ENCODE results near the gene STATH.

- no peak for TF ChIP-seq YY1 (IDR thresholded peaks at IDR 0.05; ENCODE audit: insufficient read depth, insufficient read length)
- no peak for TF ChIP-seq SUZ12 (IDR thresholded peaks at IDR 0.05; ENCODE audit: extremely low read depth, insufficient read depth, insufficient read length)
- TF ChIP-seq ZNF274 (IDR thresholded peaks at IDR 0.05; ENCODE audit: low read depth, low read length) = no peak
These were observed 6.7 kb downstream of the STATH start for GRCh38 chr4:70002507-70002906.
